Hepatocyte (in vitro differentiated cells): ENCODE measurements around the gene C20orf202. TPM values are rescaled to one million over a fixed set of nuclear protein-coding genes. Genes with fewer than 3 reads are reported as not detected.

Source experiments
- DNase-seq: peaks from one replicate; pipeline ENCODE4 v3.0.0-alpha.2; 2016; ENCODE audit warnings: low spot score
- H2AFZ ChIP-seq: fragments of 200-600 bp; sonication (generic); 2 replicates; pipeline ENCODE4 v1.6.0; 2016; ENCODE audit warnings: antibody characterized with exemption, mild to moderate bottlenecking
- H3K27ac ChIP-seq: fragments of 200-600 bp; sonication (generic); 2 replicates; pipeline ENCODE4 v1.5.1; 2016; ENCODE audit warnings: mild to moderate bottlenecking
- H3K27me3 ChIP-seq: fragments of 200-600 bp; sonication (generic); 2 replicates; pipeline ENCODE4 v1.6.1; 2016
- H3K36me3 ChIP-seq: fragments of 200-600 bp; sonication (generic); replicated peaks from 2 replicates; pipeline ENCODE4 v1.5.1; 2016; ENCODE audit warnings: low read depth; ENCODE audit not compliant: insufficient read depth
- H3K4me1 ChIP-seq: fragments of 200-600 bp; sonication (generic); 2 replicates; pipeline ENCODE4 v1.5.1; 2016; ENCODE audit warnings: mild to moderate bottlenecking, moderate library complexity; ENCODE audit not compliant: insufficient read depth
- H3K4me2 ChIP-seq: fragments of 200-600 bp; sonication (generic); 2 replicates; pipeline ENCODE4 v1.6.0; 2016
- H3K4me3 ChIP-seq: fragments of 200-600 bp; sonication (generic); 2 replicates; pipeline ENCODE4 v1.5.1; 2016; ENCODE audit warnings: mild to moderate bottlenecking
- H3K79me2 ChIP-seq: fragments of 200-600 bp; sonication (generic); 2 replicates; pipeline ENCODE4 v1.6.0; 2017; ENCODE audit warnings: mild to moderate bottlenecking
- H3K9me2 ChIP-seq: fragments of 200-600 bp; sonication (generic); replicated peaks from 2 replicates; pipeline ENCODE4 v1.6.0; 2017; ENCODE audit warnings: mild to moderate bottlenecking; ENCODE audit not compliant: insufficient read depth
- H3K9me3 ChIP-seq: fragments of 200-600 bp; sonication (generic); 2 replicates; pipeline ENCODE4 v1.5.1; 2016; ENCODE audit warnings: low read depth, mild to moderate bottlenecking
- H4K20me1 ChIP-seq: fragments of 200-600 bp; sonication (generic); 2 replicates; pipeline ENCODE4 v1.6.0; 2016; ENCODE audit warnings: mild to moderate bottlenecking; ENCODE audit not compliant: insufficient read depth, poor library complexity, severe bottlenecking
- CTCF ChIP-seq: fragments of 200-600 bp; sonication (generic); IDR thresholded peaks from 2 replicates; pipeline ENCODE4 v1.5.1; 2016; ENCODE audit warnings: antibody characterized with exemption, mild to moderate bottlenecking; ENCODE audit not compliant: poor library complexity
- EZH2 ChIP-seq: fragments of 200-600 bp; sonication (generic); IDR thresholded peaks from 2 replicates; pipeline ENCODE4 v1.6.1; 2016; ENCODE audit warnings: antibody characterized with exemption, mild to moderate bottlenecking, borderline replicate concordance
- EZH2phosphoT487 ChIP-seq: fragments of 200-600 bp; sonication (generic); IDR thresholded peaks from one replicate; pipeline ENCODE4 v1.6.1; 2018; ENCODE audit warnings: antibody characterized with exemption, mild to moderate bottlenecking, low read depth, moderate library complexity; ENCODE audit not compliant: unreplicated experiment, severe bottlenecking
- WGBS: methylation state at CpG from one replicate; pipeline ENCODE4 v1.1.6; 2016; ENCODE audit warnings: low lambda C conversion rate; ENCODE audit errors: missing lambda C conversion rate; 5-methylcytosine and 5-hydroxymethylcytosine counted together
- polyA plus RNA-seq: library from polyadenylated mRNA; unstranded; fragments of >200 nt; fragmentation: Nextera tagmentation; extraction: Ambion mirVana; gene quantifications from 2 replicates; pipeline ENCODE4 v1.2.1, GENCODE V29; 2016
- total RNA-seq: library from RNA; depleted of rRNA; stranded (reverse); fragments of >200 nt; gene quantifications from 2 replicates; pipeline ENCODE4 v1.2.3, GENCODE V29; 2014

The C20orf202 gene
- total and polyA plus RNA-seq, 2 experiments from 2014 or later = 0.35 to 1.6 TPM

- DNase-seq = no peak
- no peaks in the 10 kb centered on the region for H3K9me3 ChIP-seq
- no peaks in the 10 kb centered on the region for H3K36me3 ChIP-seq
- 47% methylated on average over 11 of the region's 13 CpGs for WGBS
- H3K4me3 ChIP-seq = no peak overlapping the region
- peaks cover 23% of the 10 kb centered on the region for H3K4me1 ChIP-seq
- no peak overlapping the region for H3K27ac ChIP-seq
- peak overlapping the region; percentile 97 for H3K4me2 ChIP-seq
- H3K27me3 ChIP-seq = peaks cover 16% of the 10 kb centered on the region
- H4K20me1 ChIP-seq = no peaks in the 10 kb centered on the region
- H3K9me2 ChIP-seq = no peaks in the 10 kb centered on the region
- H3K79me2 ChIP-seq = no peaks in the 10 kb centered on the region
- TF ChIP-seq CTCF (no peak), EZH2phosphoT487 (no peak), EZH2 (no peak)
- no peak overlapping the region for H2AFZ ChIP-seq
Observed at GRCh38 chr20:1184260-1184637, 19.0 kb upstream of the C20orf202 start.

- Histone ChIP-seq H2AFZ (peak within 1 kb of the TSS; percentile 56), H3K4me3 (peak within 1 kb of the TSS; percentile 72), H3K4me2 (peak within 1 kb of the TSS; percentile 97), H4K20me1 (no peaks in the 10 kb centered on the region), H3K9me3 (no peaks in the 10 kb centered on the region), H3K9me2 (no peaks in the 10 kb centered on the region), H3K36me3 (no peaks in the 10 kb centered on the region), H3K27me3 (peaks cover 16% of the 10 kb centered on the region), H3K4me1 (peaks cover 23% of the 10 kb centered on the region), H3K79me2 (no peaks in the 10 kb centered on the region), H3K27ac (no peak within 1 kb of the TSS)
- peak; percentile 34 for DNase-seq
- TF ChIP-seq EZH2phosphoT487 (no peak), EZH2 (peak; percentile 49)
- WGBS = 9% methylated on average over 34 of the region's 76 CpGs
Observed at GRCh38 chr20:1184638-1185315, 18.5 kb upstream of the C20orf202 start, which contains the start of gene TMEM74B. Gene TMEM74B (minus strand): TSS chr20:1184981. CDS start chr20:1183801, 1,180 bp downstream.

GRCh38 chr20:1185316-1185741 lies 17.9 kb upstream of the C20orf202 start:
- Histone ChIP-seq H3K9me3 (no peaks in the 10 kb centered on the region), H3K27me3 (peaks cover 16% of the 10 kb centered on the region), H3K36me3 (no peaks in the 10 kb centered on the region), H3K27ac (no peak overlapping the region), H3K4me3 (peak overlapping the region; percentile 72), H3K79me2 (no peaks in the 10 kb centered on the region), H3K4me2 (peak overlapping the region; percentile 97), H2AFZ (peak overlapping the region; percentile 56), H3K9me2 (no peaks in the 10 kb centered on the region), H4K20me1 (no peaks in the 10 kb centered on the region), H3K4me1 (peaks cover 23% of the 10 kb centered on the region)
- WGBS = 0% methylated on average over 12 of the region's 54 CpGs
- DNase-seq = peak; percentile 47
- TF ChIP-seq CTCF (no peak), EZH2phosphoT487 (no peak), EZH2 (no peak)

- H3K9me2 ChIP-seq = no peaks in the 10 kb centered on the region
- no peak overlapping the region for H3K27ac ChIP-seq
- peak; percentile 62 for TF ChIP-seq CTCF
- no peak for TF ChIP-seq EZH2phosphoT487
- H3K36me3 ChIP-seq = no peaks in the 10 kb centered on the region
- no peaks in the 10 kb centered on the region for H3K9me3 ChIP-seq
- H3K27me3 ChIP-seq = peaks cover 16% of the 10 kb centered on the region
- DNase-seq = peak; percentile 80
- peak overlapping the region; percentile 72 for H3K4me3 ChIP-seq
- H3K4me1 ChIP-seq = peaks cover 23% of the 10 kb centered on the region
- no peaks in the 10 kb centered on the region for H3K79me2 ChIP-seq
- H2AFZ ChIP-seq = peak overlapping the region; percentile 56
- H3K4me2 ChIP-seq = peak overlapping the region; percentile 97
- WGBS = 14% methylated on average over 17 of the region's 20 CpGs
- no peaks in the 10 kb centered on the region for H4K20me1 ChIP-seq
Observed at GRCh38 chr20:1185790-1186334, 17.4 kb upstream of the C20orf202 start.
